HepG2 (cell line): ENCODE results near the gene PRKG1. TPM values are rescaled to one million over a fixed set of nuclear protein-coding genes. Genes with fewer than 3 reads are reported as not detected.

Experiments
- ATAC-seq: fragments of 200-7000 bp; cut with Tn5 transposase; 3 replicates; pipeline ENCODE4 v1.9.1; 2020; ENCODE audit warnings: mild to moderate bottlenecking, moderate library complexity
- BruUV-seq: library from RNA; stranded (reverse); fragments of 400-500 nt; replicated peaks from 2 replicates; lab custom pipeline; 2021; lab: Mats Ljungman, UMichigan
- CTCF ChIA-PET: fragments of 300-600 bp; formaldehyde crosslinking; extraction: SDS; loops from one replicate; lab custom pipeline; 2021; ENCODE audit warnings: low total read pairs, inconsistent platforms, low intra/inter-chr PET ratio; lab: Yijun Ruan, JAX
- POLR2A ChIA-PET: fragments of 350-600 bp; sonication (Branson Sonifier 250); formaldehyde crosslinking; loops from one replicate; lab custom pipeline; 2020; ENCODE audit warnings: antibody characterized with exemption, inconsistent platforms; lab: Yijun Ruan, JAX
- DNase-seq: peaks from one replicate; pipeline ENCODE4 v3.0.0-alpha.2; 2015; ENCODE audit warnings: low spot score
- FAIRE-seq: peaks from 3 replicates; lab custom pipeline; 2011; peaks lifted over from hg19 to GRCh38; lab: Jason Lieb, UNC
- H2AFZ ChIP-seq: one replicate; pipeline ENCODE4 v1.6.1; 2011; ENCODE audit warnings: low read length, inconsistent platforms
- H3K27ac ChIP-seq: fragments of 300-600 bp; 3 replicates; pipeline ENCODE4 v1.8.0; 2011; ENCODE audit warnings: mixed run types, mild to moderate bottlenecking, mixed read lengths, low read length, inconsistent platforms; ENCODE audit not compliant: insufficient read depth; ENCODE audit errors: extremely low read length
- H3K27me3 ChIP-seq, 2 experiments: fragments of 200-600 bp in 1 of 2; 2 replicates in 1 of 2; 3 replicates in 1 of 2; pipeline versions ENCODE4 v1.6.0 to v1.8.0; 2011; ENCODE audit warnings: low read length in 2 of 2, mild to moderate bottlenecking in 2 of 2, moderate library complexity in 2 of 2, inconsistent platforms in 1 of 2; ENCODE audit not compliant: insufficient read depth in 2 of 2, control insufficient read depth in 1 of 2
- H3K36me3 ChIP-seq, 2 experiments: fragments of 200-600 bp in 1 of 2; replicated peaks in 1 of 2; 2 replicates in 1 of 2; 3 replicates in 1 of 2; pipeline versions ENCODE4 v1.5.1 to v1.8.0; 2011; ENCODE audit warnings: low read length in 2 of 2, inconsistent platforms in 1 of 2; ENCODE audit not compliant: insufficient read depth in 2 of 2, control insufficient read depth in 1 of 2
- H3K4me1 ChIP-seq: 2 replicates; pipeline ENCODE4 v1.5.1; 2012; ENCODE audit warnings: low read length, inconsistent platforms; ENCODE audit not compliant: insufficient read depth
- H3K4me2 ChIP-seq: 2 replicates; pipeline ENCODE4 v1.6.0; 2011; ENCODE audit warnings: low read depth, low read length, inconsistent platforms
- H3K4me3 ChIP-seq, 3 experiments: fragments of 200-600 bp in 1 of 3; sonication (generic), shearing (Covaris generic) in 1 of 3; replicated peaks in 1 of 3; 2 replicates each; pipeline ENCODE4 v1.5.1; 2011 to 2016; ENCODE audit warnings: low read length in 3 of 3, inconsistent platforms in 2 of 3, low read depth in 2 of 3, mild to moderate bottlenecking in 2 of 3, control low read depth in 1 of 3, mixed read lengths in 1 of 3; ENCODE audit not compliant: insufficient read depth in 1 of 3
- H3K79me2 ChIP-seq: one replicate; pipeline ENCODE4 v1.6.1; 2011; ENCODE audit warnings: low read length, inconsistent platforms; ENCODE audit not compliant: insufficient read depth
- H3K9ac ChIP-seq: 2 replicates; pipeline ENCODE4 v1.6.0; 2011; ENCODE audit warnings: mild to moderate bottlenecking, low read depth, low read length, inconsistent platforms; ENCODE audit not compliant: insufficient read depth
- H3K9me3 ChIP-seq: 2 replicates; pipeline ENCODE4 v1.5.1; 2012; ENCODE audit warnings: mild to moderate bottlenecking, low read length
- H4K20me1 ChIP-seq: 2 replicates; pipeline ENCODE4 v1.6.0; 2011; ENCODE audit warnings: inconsistent platforms, mild to moderate bottlenecking, low read length, moderate library complexity; ENCODE audit not compliant: insufficient read depth
- ARID2 ChIP-seq: sonication (generic); formaldehyde crosslinking; IDR thresholded peaks from 2 replicates; pipeline ENCODE4 v1.8.1; 2022; ENCODE audit warnings: mild to moderate bottlenecking, missing genetic modification reagents, borderline replicate concordance
- CC2D1A ChIP-seq: sonication (generic); formaldehyde crosslinking; IDR thresholded peaks from 2 replicates; pipeline ENCODE4 v1.8.1; 2023; ENCODE audit warnings: mild to moderate bottlenecking, missing genetic modification reagents
- DMAP1 ChIP-seq: IDR thresholded peaks from 2 replicates; pipeline ENCODE4 v1.6.1; 2016
- FOXM1 ChIP-seq: sonication (generic); formaldehyde crosslinking; IDR thresholded peaks from 2 replicates; pipeline ENCODE4 v1.5.0; 2020; ENCODE audit warnings: missing genetic modification reagents
- HINFP ChIP-seq: sonication (generic); formaldehyde crosslinking; IDR thresholded peaks from 2 replicates; pipeline ENCODE4 v1.4.0; 2020; ENCODE audit warnings: low read depth, mild to moderate bottlenecking, missing genetic modification reagents
- JUN ChIP-seq: sonication (generic); formaldehyde crosslinking; IDR thresholded peaks from 2 replicates; pipeline ENCODE4 v1.4.0; 2020; ENCODE audit warnings: mild to moderate bottlenecking, missing genetic modification reagents
- NFE2L1 ChIP-seq: sonication (generic); formaldehyde crosslinking; IDR thresholded peaks from 2 replicates; pipeline ENCODE4 v1.4.0; 2020; ENCODE audit warnings: missing genetic modification reagents, mild to moderate bottlenecking, borderline replicate concordance
- PCBP1 ChIP-seq: fragments of 200-400 bp; formaldehyde crosslinking; IDR thresholded peaks from 2 replicates; pipeline ENCODE4 v1.6.1; 2017; ENCODE audit warnings: mild to moderate bottlenecking, low read depth, low read length, borderline replicate concordance
- SAP130 ChIP-seq: IDR thresholded peaks from 2 replicates; pipeline ENCODE4 v1.6.1; 2016; ENCODE audit warnings: low read depth
- SATB2 ChIP-seq: sonication (generic); formaldehyde crosslinking; IDR thresholded peaks from 2 replicates; pipeline ENCODE4 v1.5.0; 2020; ENCODE audit warnings: missing genetic modification reagents
- TBL1XR1 ChIP-seq: fragments of 150-350 bp; IDR thresholded peaks from 2 replicates; pipeline ENCODE4 v1.6.1; 2014; ENCODE audit warnings: borderline replicate concordance, low read length; ENCODE audit not compliant: partially characterized antibody
- ZNF343 ChIP-seq: sonication (generic); formaldehyde crosslinking; IDR thresholded peaks from 2 replicates; pipeline ENCODE4 v1.4.0; 2020; ENCODE audit warnings: mild to moderate bottlenecking, missing genetic modification reagents
- ZNF629 ChIP-seq: sonication (generic); formaldehyde crosslinking; conservative IDR thresholded peaks from 2 replicates; pipeline ENCODE4 v1.5.0; 2020; ENCODE audit warnings: missing genetic modification reagents
- ZNF773 ChIP-seq: sonication (generic); formaldehyde crosslinking; IDR thresholded peaks from 2 replicates; pipeline ENCODE4 v1.4.0; 2020; ENCODE audit warnings: missing genetic modification reagents, borderline replicate concordance
- WGBS: methylation state at CpG from one replicate; pipeline ENCODE4 v1.1.6; 2017; ENCODE audit warnings: low lambda C conversion rate; 5-methylcytosine and 5-hydroxymethylcytosine counted together
- in situ Hi-C: cut with HindIII; loops from 2 replicates; pipeline ENCODE4 v1.10.0; 2017; ENCODE audit warnings: low pct_unique_long_range_greater_than_20kb; ENCODE audit not compliant: extremely low pct_ligation_motif_present
- intact Hi-C: fragments of 100-400 bp; cut with micrococcal nuclease; formaldehyde crosslinking; loops from one replicate; pipeline ENCODE4 v1.10.0; 2022; ENCODE audit not compliant: unreplicated experiment
- polyA plus RNA-seq, 8 experiments: library from polyadenylated mRNA; depleted of rRNA in 3 of 8; stranded (reverse) in 7 of 8; unstranded in 1 of 8; fragments of >200 nt; fragmentation: Illumina TruSeq in 4 of 8; extraction: Trizol in 4 of 8; gene quantifications; 2 replicates each; pipeline versions ENCODE4 v1.2.1 to v1.2.3, GENCODE V29; 2011 to 2016; ENCODE audit warnings: low read depth in 4 of 8, missing spikeins in 1 of 8, mixed read lengths in 1 of 8; ENCODE audit not compliant: insufficient read depth in 1 of 8
- total RNA-seq, 5 experiments: library from RNA; depleted of rRNA; stranded (reverse); fragments of >200 nt; fragmentation: Illumina TruSeq; extraction: Trizol; gene quantifications; 2 replicates each; pipeline ENCODE4 v1.2.3, GENCODE V29; 2016; ENCODE audit warnings: low read depth in 1 of 5
- TF ChIP-seq, protein P1 (sequence below): sonication (generic); formaldehyde crosslinking; IDR thresholded peaks from 2 replicates; pipeline ENCODE4 v1.4.0; 2020; ENCODE audit warnings: mild to moderate bottlenecking, low read depth, missing genetic modification reagents
- TF ChIP-seq, protein P2 (sequence below): sonication (generic); formaldehyde crosslinking; IDR thresholded peaks from 2 replicates; pipeline ENCODE4 v1.5.1; 2020; ENCODE audit warnings: mild to moderate bottlenecking, missing genetic modification reagents, borderline replicate concordance

Gene PRKG1
- total and polyA plus RNA-seq, 2 of the 13 experiments (the other 11 are each of a cell fraction or from before 2014, with no cell fraction given) = 0.01 TPM; not detected in 1

DNA sequence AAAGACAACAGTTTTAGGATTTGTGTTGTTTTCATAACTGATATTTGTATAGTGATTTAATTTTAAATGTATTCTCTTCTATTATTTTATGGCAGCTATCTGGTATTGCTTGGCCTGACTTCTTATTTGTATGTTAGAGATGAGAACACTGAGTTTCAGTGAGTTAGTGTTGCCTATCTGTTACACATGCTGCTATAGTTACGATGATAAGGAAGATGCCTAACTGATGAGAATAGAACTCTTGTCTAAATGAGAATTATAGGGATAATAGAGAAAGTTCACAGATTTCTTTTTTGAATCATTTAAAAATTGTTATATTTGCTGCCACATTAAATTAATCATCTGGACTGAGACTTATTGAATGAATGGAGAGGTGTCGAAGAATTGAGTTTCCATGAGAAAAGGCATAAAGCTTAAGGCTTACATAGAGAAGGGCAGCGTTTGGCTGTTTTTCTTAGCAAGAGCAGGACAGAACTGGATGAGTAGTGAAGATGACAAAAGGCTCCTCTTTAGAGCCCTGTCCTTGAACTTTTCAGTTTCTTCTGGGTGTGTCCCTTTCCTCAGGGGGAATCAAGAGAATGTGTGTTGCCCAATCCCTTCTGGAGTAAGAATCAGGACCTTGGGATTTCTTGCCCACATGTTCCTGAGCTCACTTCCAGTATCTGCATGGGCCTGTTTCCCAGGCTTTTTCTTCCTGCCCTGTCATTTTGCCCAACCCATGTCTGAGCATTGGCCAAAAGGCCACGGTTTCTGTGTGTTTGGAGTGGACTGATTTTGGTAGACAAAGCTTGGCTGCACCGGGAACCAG lies 820.7 kb downstream of the PRKG1 start:
- no peaks in the 10 kb centered on the region for H3K4me1 ChIP-seq
- DNase-seq (no peak), FAIRE-seq (no peak), ATAC-seq (no peak)
- no peak overlapping the region for H3K4me2 ChIP-seq
- no peaks in the 10 kb centered on the region; a peak in 1 of 5 replicates for H3K27me3 ChIP-seq
- POLR2A ChIA-PET = no interaction called here
- H4K20me1 ChIP-seq = no peaks in the 10 kb centered on the region
- no TSS peak for BruUV-seq
- intact Hi-C loops (no loop called here), in situ Hi-C loops (no loop called here)
- no peaks in the 10 kb centered on the region for H3K36me3 ChIP-seq
- H3K9ac ChIP-seq = no peak overlapping the region
- H3K79me2 ChIP-seq = no peaks in the 10 kb centered on the region
- 22% methylated on average over 5 of the region's 5 CpGs for WGBS
- no peaks in the 10 kb centered on the region for H3K9me3 ChIP-seq
- CTCF ChIA-PET = no interaction called here
- TF ChIP-seq ZNF773 (no peak), NFE2L1 (CRISPR knock-in tag) (no peak), DMAP1 (CRISPR knock-in tag) (no peak), ARID2 (CRISPR knock-in tag) (no peak), HINFP (CRISPR knock-in tag) (no peak), TBL1XR1 (no peak), SAP130 (CRISPR knock-in tag) (no peak), JUN (CRISPR knock-in tag) (no peak), SATB2 (no peak), ZNF343 (CRISPR knock-in tag) (no peak), ZNF629 (no peak), PCBP1 (no peak), CC2D1A (CRISPR knock-in tag) (no peak), FOXM1 (CRISPR knock-in tag) (no peak)
- TF ChIP-seq, protein P1, sequence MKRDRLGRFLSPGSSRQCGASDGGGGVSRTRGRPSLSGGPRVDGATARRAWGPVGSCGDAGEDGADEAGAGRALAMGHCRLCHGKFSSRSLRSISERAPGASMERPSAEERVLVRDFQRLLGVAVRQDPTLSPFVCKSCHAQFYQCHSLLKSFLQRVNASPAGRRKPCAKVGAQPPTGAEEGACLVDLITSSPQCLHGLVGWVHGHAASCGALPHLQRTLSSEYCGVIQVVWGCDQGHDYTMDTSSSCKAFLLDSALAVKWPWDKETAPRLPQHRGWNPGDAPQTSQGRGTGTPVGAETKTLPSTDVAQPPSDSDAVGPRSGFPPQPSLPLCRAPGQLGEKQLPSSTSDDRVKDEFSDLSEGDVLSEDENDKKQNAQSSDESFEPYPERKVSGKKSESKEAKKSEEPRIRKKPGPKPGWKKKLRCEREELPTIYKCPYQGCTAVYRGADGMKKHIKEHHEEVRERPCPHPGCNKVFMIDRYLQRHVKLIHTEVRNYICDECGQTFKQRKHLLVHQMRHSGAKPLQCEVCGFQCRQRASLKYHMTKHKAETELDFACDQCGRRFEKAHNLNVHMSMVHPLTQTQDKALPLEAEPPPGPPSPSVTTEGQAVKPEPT (CRISPR knock-in tag) = no peak
- TF ChIP-seq, protein P2, sequence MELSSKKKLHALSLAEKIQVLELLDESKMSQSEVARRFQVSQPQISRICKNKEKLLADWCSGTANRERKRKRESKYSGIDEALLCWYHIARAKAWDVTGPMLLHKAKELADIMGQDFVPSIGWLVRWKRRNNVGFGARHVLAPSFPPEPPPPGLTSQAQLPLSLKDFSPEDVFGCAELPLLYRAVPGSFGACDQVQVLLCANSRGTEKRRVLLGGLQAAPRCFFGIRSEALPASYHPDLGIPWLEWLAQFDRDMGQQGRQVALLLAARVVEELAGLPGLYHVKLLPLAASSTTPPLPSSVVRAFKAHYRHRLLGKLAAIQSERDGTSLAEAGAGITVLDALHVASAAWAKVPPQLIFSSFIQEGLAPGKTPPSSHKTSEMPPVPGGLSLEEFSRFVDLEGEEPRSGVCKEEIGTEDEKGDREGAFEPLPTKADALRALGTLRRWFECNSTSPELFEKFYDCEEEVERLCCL = no peak
- no peak overlapping the region for H3K4me3 ChIP-seq
- no peak overlapping the region for H2AFZ ChIP-seq
- no peak overlapping the region for H3K27ac ChIP-seq
